Gastroesophageal sphincter (tissue), 4 donors: ENCODE data around the gene FASTKD3. TPM values are rescaled to one million over a fixed set of nuclear protein-coding genes. Genes with fewer than 3 reads are reported as not detected.

ENCODE experiments used
- ATAC-seq: fragments of 150-250 bp; one replicate; pipeline ENCODE4 v1.9.1; 2016; ENCODE audit warnings: mild to moderate bottlenecking, moderate library complexity
- H3K27ac ChIP-seq, 4 donors: fragments of 200-600 bp; sonication (generic) in 3 of 4; 1 replicate in 3 of 4; 2 replicates in 1 of 4; pipeline ENCODE4 v1.5.1; 2016 to 2019
- H3K27me3 ChIP-seq: fragments of 200-600 bp; sonication (generic); one replicate; pipeline ENCODE4 v1.5.1; 2019
- H3K36me3 ChIP-seq, 2 donors: fragments of 200-600 bp; sonication (generic); one replicate each; pipeline ENCODE4 v1.5.1; 2019; ENCODE audit warnings: control low read depth in 1 of 2
- H3K4me1 ChIP-seq, 3 donors: fragments of 200-600 bp; sonication (generic); 1 replicate in 2 of 3; 2 replicates in 1 of 3; pipeline ENCODE4 v1.5.1; 2016 to 2019; ENCODE audit warnings: control low read depth in 2 of 3
- H3K4me3 ChIP-seq, 2 donors: fragments of 200-600 bp; sonication (generic); one replicate each; pipeline ENCODE4 v1.5.1; 2019; ENCODE audit warnings: mild to moderate bottlenecking in 1 of 2, moderate library complexity in 1 of 2
- H3K9me3 ChIP-seq, 3 donors: fragments of 200-600 bp; sonication (generic); one replicate each; pipeline ENCODE4 v1.5.1; 2017 to 2019; ENCODE audit warnings: control low read depth in 2 of 3
- CTCF ChIP-seq, 4 experiments: fragments of 200-600 bp in 2 of 4; fragments of 450-650 bp in 2 of 4; sonication (generic) in 1 of 4; IDR thresholded peaks; one replicate each; pipeline ENCODE4 v1.5.1; 2017 to 2019; ENCODE audit warnings: antibody characterized with exemption in 4 of 4, mild to moderate bottlenecking in 2 of 4, moderate library complexity in 2 of 4
- EP300 ChIP-seq: sonication (generic); formaldehyde crosslinking; IDR thresholded peaks from one replicate; pipeline ENCODE4 v1.6.1; 2017; ENCODE audit warnings: antibody characterized with exemption, mild to moderate bottlenecking
- POLR2A ChIP-seq, 2 donors: fragments of 450-650 bp; IDR thresholded peaks; one replicate each; pipeline ENCODE4 v1.6.1; 2017; ENCODE audit warnings: antibody characterized with exemption in 2 of 2, mild to moderate bottlenecking in 2 of 2, moderate library complexity in 1 of 2
- POLR2AphosphoS5 ChIP-seq: sonication (generic); formaldehyde crosslinking; IDR thresholded peaks from one replicate; pipeline ENCODE4 v1.6.1; 2017; ENCODE audit warnings: antibody characterized with exemption
- WGBS, 2 donors: methylation state at CpG; one replicate each; pipeline ENCODE4 v1.1.5; 2018; ENCODE audit warnings: low coverage in 1 of 2; 5-methylcytosine and 5-hydroxymethylcytosine counted together
- total RNA-seq, 4 donors: library from RNA; depleted of rRNA; stranded (reverse); fragments of >200 nt; gene quantifications; one replicate each; pipeline ENCODE4 v1.1.0, GENCODE V29; 2016

FASTKD3 gene
- total RNA-seq, 4 donors from 2014 or later = 4.6 to 14.4 (median 10.1) TPM

- 83 to 93% methylated on average over 3 to 10 of the region's 10 CpGs for WGBS, 2 donors
- Histone ChIP-seq H3K9me3 (no peaks in the 10 kb centered on the region), H3K27ac (no peak overlapping the region), H3K36me3 (no peaks in the 10 kb centered on the region), H3K4me1 (peaks cover 0 to 7% (median 4%) of the 10 kb centered on the region in 3 donors), H3K4me3 (no peak overlapping the region), H3K27me3 (no peaks in the 10 kb centered on the region)
- no peak for ATAC-seq
- no peak for TF ChIP-seq CTCF (IDR thresholded peaks at IDR 0.05)
- no peak for TF ChIP-seq EP300
- TF ChIP-seq POLR2A (IDR thresholded peaks at IDR 0.05) = no peak
- TF ChIP-seq POLR2AphosphoS5 = no peak
Measured at GRCh38 chr5:7814816-7815215, 54.0 kb downstream of the FASTKD3 start.

DNA sequence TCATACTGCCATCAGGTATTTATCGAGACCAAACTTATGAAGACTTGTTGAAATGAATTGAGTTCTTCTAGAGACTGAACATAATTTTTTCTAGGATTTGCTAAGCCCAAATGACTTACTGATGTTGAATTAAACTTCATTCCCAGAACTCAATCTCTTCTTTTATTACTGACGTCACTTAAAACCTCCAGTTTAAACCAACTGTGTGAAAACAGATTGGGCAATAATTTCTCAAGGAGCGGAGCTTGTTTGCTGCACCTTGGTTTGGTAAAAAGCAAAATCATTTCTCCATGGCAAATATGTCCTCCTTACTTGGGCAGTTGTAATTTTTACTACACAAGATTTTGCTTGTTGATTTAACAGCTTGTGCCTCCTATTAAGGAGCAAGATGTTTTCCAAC lies 55.3 kb downstream of the FASTKD3 start:
- Histone ChIP-seq H3K4me1 (peaks cover 0 to 7% (median 4%) of the 10 kb centered on the region in 3 donors), H3K36me3 (no peaks in the 10 kb centered on the region), H3K4me3 (no peak overlapping the region), H3K9me3 (no peaks in the 10 kb centered on the region), H3K27me3 (no peaks in the 10 kb centered on the region), H3K27ac (no peak overlapping the region)
- TF ChIP-seq POLR2AphosphoS5 (no peak), CTCF (IDR thresholded peaks at IDR 0.05) (no peak), EP300 (no peak), POLR2A (IDR thresholded peaks at IDR 0.05) (no peak)
- 70 to 71% methylated on average over 3 of the region's 3 CpGs for WGBS, 2 donors
- no peak for ATAC-seq

GRCh38 chr5:7813007-7813406 lies 55.8 kb downstream of the FASTKD3 start:
- TF ChIP-seq POLR2A (IDR thresholded peaks at IDR 0.05) (no peak), CTCF (IDR thresholded peaks at IDR 0.05) (no peak), POLR2AphosphoS5 (no peak), EP300 (no peak)
- H3K4me3 ChIP-seq = no peak overlapping the region
- peak overlapping the region in 1 of 4 donors; percentile 15 for H3K27ac ChIP-seq
- ATAC-seq = no peak
- H3K27me3 ChIP-seq = no peaks in the 10 kb centered on the region
- no peaks in the 10 kb centered on the region for H3K9me3 ChIP-seq
- peaks cover 0 to 7% (median 4%) of the 10 kb centered on the region in 3 donors for H3K4me1 ChIP-seq
- 13 to 19% methylated on average over 2 of the region's 2 CpGs for WGBS, 2 donors
- H3K36me3 ChIP-seq = no peaks in the 10 kb centered on the region

DNA sequence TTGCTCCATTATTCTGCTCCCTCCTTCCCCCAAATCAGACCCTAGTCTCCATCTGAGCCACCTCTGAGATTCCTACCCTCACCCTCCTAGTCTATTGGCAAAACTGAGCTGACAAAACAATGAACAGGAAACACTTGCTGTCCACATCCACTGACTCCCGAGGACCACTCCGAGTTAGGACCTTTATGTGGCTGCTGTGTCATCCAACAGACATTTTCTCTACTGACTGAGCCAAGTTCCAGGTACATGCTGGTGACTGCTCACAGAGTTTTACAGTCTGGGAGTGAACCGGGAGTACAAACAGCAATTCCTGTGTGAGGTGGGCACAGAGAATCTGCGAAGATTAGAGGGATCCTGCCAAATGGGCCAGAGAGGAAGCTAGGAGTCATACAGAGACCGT lies 57.1 kb downstream of the FASTKD3 start:
- TF ChIP-seq EP300 = no peak
- 68 to 79% methylated on average over 2 to 5 of the region's 5 CpGs for WGBS, 2 donors
- Histone ChIP-seq H3K27ac (no peak overlapping the region), H3K27me3 (no peaks in the 10 kb centered on the region), H3K4me1 (peaks cover 0 to 7% (median 4%) of the 10 kb centered on the region in 3 donors), H3K9me3 (no peaks in the 10 kb centered on the region), H3K4me3 (no peak overlapping the region), H3K36me3 (no peaks in the 10 kb centered on the region)
- ATAC-seq = no peak

Other genes starting within 250 kb of the FASTKD3 start
- gene CFAP90, start 17.9 kb downstream of the FASTKD3 start, total RNA-seq = under 1 TPM in 1 of 4 donors, not detected in 3; 0.54 TPM
- 10 to 100 TPM; 29.3 to 44.0 (median 35.5) TPM for gene MTRR, start 117 bp upstream of the FASTKD3 start, total RNA-seq